ENCODE measurements around the gene TFF2. TPM values are rescaled to one million over a fixed set of nuclear protein-coding genes. Genes with fewer than 3 reads are reported as not detected.

TFF2 gene
- total RNA-seq, 1 experiment from 2014 or later = 1.2 TPM

GRCh38 chr21:42341776-42342542 is 8.8 kb downstream of the TFF2 start:
- H3K4me1 Mint-ChIP-seq (ENCODE audit: low read depth, unreplicated experiment) = peaks cover 10% of the 10 kb centered on the region
- H3K9me3 Mint-ChIP-seq (ENCODE audit: unreplicated experiment) = no peaks in the 10 kb centered on the region
- intact Hi-C loops (cut with micrococcal nuclease; ENCODE audit: unreplicated experiment) = no loop called here
- POLR2A ChIA-PET = interaction anchor here (0.7 kb wide), 1 partner anchor 389 kb away, joined by 4 read pairs; no protein-coding TSS in a partner anchor
- H3K36me3 ChIP-seq (ENCODE audit: control insufficient read depth, insufficient read depth, low read length) = no peaks in the 10 kb centered on the region
- TF ChIP-seq CTCF (IDR thresholded peaks at IDR 0.05; ENCODE audit: insufficient read depth in 1 of 2, low read depth in 1 of 2, low read length in 1 of 2, severe bottlenecking in 1 of 2, unreplicated experiment in 1 of 2) = no peak
- CTCF ChIA-PET = interaction anchor here (0.7 kb wide), 1 partner anchor 70 kb away, joined by 4 read pairs; no protein-coding TSS in a partner anchor
- H3K4me3 ChIP-seq (ENCODE audit: low read depth, low read length) = no peak overlapping the region
- H3K27ac Mint-ChIP-seq (ENCODE audit: unreplicated experiment) = no peak overlapping the region
- no peak overlapping the region for H3K4me3 Mint-ChIP-seq (ENCODE audit: unreplicated experiment)
- H3K27me3 ChIP-seq (replicated peaks; ENCODE audit: control insufficient read depth, insufficient read depth, low read length) = no peaks in the 10 kb centered on the region
- H3K9me3 ChIP-seq = no peaks in the 10 kb centered on the region
- H3K27me3 Mint-ChIP-seq (ENCODE audit: insufficient read depth, unreplicated experiment) = no peaks in the 10 kb centered on the region
- H3K36me3 Mint-ChIP-seq (ENCODE audit: insufficient read depth, unreplicated experiment) = no peaks in the 10 kb centered on the region
- H3K4me1 ChIP-seq = no peaks in the 10 kb centered on the region
- peak in 1 of 2 experiments; percentile 5 for DNase-seq
- BruUV-seq (replicated peaks) = no TSS peak

- Histone ChIP-seq H3K9me3 (no peaks in the 10 kb centered on the region), H3K27me3 (replicated peaks; ENCODE audit: control insufficient read depth, insufficient read depth, low read length) (no peaks in the 10 kb centered on the region), H3K4me1 (no peaks in the 10 kb centered on the region), H3K4me3 (ENCODE audit: low read depth, low read length) (no peak overlapping the region), H3K36me3 (ENCODE audit: control insufficient read depth, insufficient read depth, low read length) (no peaks in the 10 kb centered on the region)
- BruUV-seq (replicated peaks) = no TSS peak
- Mint-ChIP-seq H3K4me3 (ENCODE audit: unreplicated experiment) (no peak overlapping the region), H3K27me3 (ENCODE audit: insufficient read depth, unreplicated experiment) (no peaks in the 10 kb centered on the region), H3K9me3 (ENCODE audit: unreplicated experiment) (no peaks in the 10 kb centered on the region), H3K36me3 (ENCODE audit: insufficient read depth, unreplicated experiment) (no peaks in the 10 kb centered on the region), H3K4me1 (ENCODE audit: low read depth, unreplicated experiment) (peaks cover 10% of the 10 kb centered on the region), H3K27ac (ENCODE audit: unreplicated experiment) (no peak overlapping the region)
- TF ChIP-seq CTCF (IDR thresholded peaks at IDR 0.05; ENCODE audit: insufficient read depth in 1 of 2, low read depth in 1 of 2, low read length in 1 of 2, severe bottlenecking in 1 of 2, unreplicated experiment in 1 of 2) = no peak
- ChIA-PET POLR2A (no interaction called here), CTCF (no interaction called here)
- peak in 1 of 2 experiments; percentile 14 for DNase-seq
- intact Hi-C loops (cut with micrococcal nuclease; ENCODE audit: unreplicated experiment) = no loop called here
Observed at GRCh38 chr21:42340187-42341050, 10.4 kb downstream of the TFF2 start.

Data from Caco-2 (cell line).